ENCODE results near the gene RAET1G.

RAET1G gene

GRCh38 chr6:149869275-149869892 lies 53.5 kb downstream of the RAET1G start:
- no peak overlapping the region for H3K27ac ChIP-seq (ENCODE audit: low read length)
- H3K27me3 ChIP-seq (ENCODE audit: low read depth, low read length) = no peaks in the 10 kb centered on the region
- no peak overlapping the region for H3K4me3 ChIP-seq (ENCODE audit: low read depth in 1 of 2, low read length in 2 of 2)
- peaks cover 0 to 2% of the 10 kb centered on the region in 2 donors for H3K4me1 ChIP-seq (ENCODE audit: control insufficient read depth in 1 of 2, insufficient read depth in 2 of 2, low read length in 2 of 2)
- H3K36me3 ChIP-seq (ENCODE audit: control insufficient read depth in 1 of 2, insufficient read depth in 2 of 2, low read length in 2 of 2) = no peaks in the 10 kb centered on the region
- no peaks in the 10 kb centered on the region for H3K9me3 ChIP-seq (ENCODE audit: control insufficient read depth in 1 of 2, low read length in 2 of 2)

- H3K4me3 ChIP-seq (ENCODE audit: low read depth in 1 of 2, low read length in 2 of 2) = no peak overlapping the region
- peaks cover 0 to 4% of the 10 kb centered on the region in 2 donors for H3K4me1 ChIP-seq (ENCODE audit: control insufficient read depth in 1 of 2, insufficient read depth in 2 of 2, low read length in 2 of 2)
- H3K9me3 ChIP-seq (ENCODE audit: control insufficient read depth in 1 of 2, low read length in 2 of 2) = no peaks in the 10 kb centered on the region
- no peak overlapping the region for H3K27ac ChIP-seq (ENCODE audit: low read length)
- no peaks in the 10 kb centered on the region for H3K36me3 ChIP-seq (ENCODE audit: control insufficient read depth in 1 of 2, insufficient read depth in 2 of 2, low read length in 2 of 2)
- H3K27me3 ChIP-seq (ENCODE audit: low read depth, low read length) = no peaks in the 10 kb centered on the region
Measured at GRCh38 chr6:149867876-149868640, 54.9 kb downstream of the RAET1G start.
